ENCODE measurements around the gene PIM3. TPM values are rescaled to one million over a fixed set of nuclear protein-coding genes. Genes with fewer than 3 reads are reported as not detected.

Gene PIM3
- total RNA-seq, 1 donor from 2014 or later, result 94.7 TPM

- intact Hi-C loops (cut with DNase I), result no loop called here
- ATAC-seq, result no peak
- DNase-seq, result peak; percentile 74
- Histone ChIP-seq H3K4me1 (peaks cover 68% of the 10 kb centered on the region), H3K9me3 (no peaks in the 10 kb centered on the region), H3K36me3 (peaks cover 40% of the 10 kb centered on the region), H3K4me3 (peak overlapping the region; percentile 95), H3K27ac (peak overlapping the region; percentile 94), H3K27me3 (ENCODE audit: low read depth) (no peaks in the 10 kb centered on the region)
- no peak for TF ChIP-seq CTCF (IDR thresholded peaks at IDR 0.05)
These were observed 531 bp downstream of the PIM3 start for GRCh38 chr22:49961005-49961600.

GRCh38 chr22:49961601-49962011 lies 1.0 kb downstream of the PIM3 start:
- H3K27me3 ChIP-seq (ENCODE audit: low read depth), result no peaks in the 10 kb centered on the region
- H3K9me3 ChIP-seq, result no peaks in the 10 kb centered on the region
- peak overlapping the region; percentile 95 for H3K4me3 ChIP-seq
- TF ChIP-seq CTCF (IDR thresholded peaks at IDR 0.05), result no peak
- peak overlapping the region; percentile 94 for H3K27ac ChIP-seq
- intact Hi-C loops (cut with DNase I), result no loop called here
- peaks cover 68% of the 10 kb centered on the region for H3K4me1 ChIP-seq
- peaks cover 40% of the 10 kb centered on the region for H3K36me3 ChIP-seq
- ATAC-seq, result no peak
- DNase-seq, result peak; percentile 57

- Histone ChIP-seq H3K9me3 (no peaks in the 10 kb centered on the region), H3K27me3 (ENCODE audit: low read depth) (no peaks in the 10 kb centered on the region), H3K4me1 (peaks cover 68% of the 10 kb centered on the region), H3K36me3 (peaks cover 40% of the 10 kb centered on the region), H3K4me3 (peak overlapping the region; percentile 95), H3K27ac (peak overlapping the region; percentile 94)
- ATAC-seq (peak; percentile 36 to 48), DNase-seq (peak; percentile 88)
- intact Hi-C loops (cut with DNase I), result no loop called here
- no peak for TF ChIP-seq CTCF (IDR thresholded peaks at IDR 0.05)
These were observed 1.6 kb downstream of the PIM3 start for GRCh38 chr22:49962012-49962750.

- peaks cover 40% of the 10 kb centered on the region for H3K36me3 ChIP-seq
- H3K9me3 ChIP-seq, result no peaks in the 10 kb centered on the region
- H3K27me3 ChIP-seq (ENCODE audit: low read depth), result no peaks in the 10 kb centered on the region
- DNase-seq (peak; percentile 55), ATAC-seq (no peak)
- peaks cover 75% of the 10 kb centered on the region for H3K4me1 ChIP-seq
- intact Hi-C loops (cut with DNase I), result no loop called here
- H3K27ac ChIP-seq, result peak overlapping the region; percentile 94
- H3K4me3 ChIP-seq, result peak overlapping the region; percentile 95
- no peak for TF ChIP-seq CTCF (IDR thresholded peaks at IDR 0.05)
These were observed 2.4 kb downstream of the PIM3 start for GRCh38 chr22:49962751-49963646.

GRCh38 chr22:49963647-49964026 lies 3.1 kb downstream of the PIM3 start:
- Histone ChIP-seq H3K9me3 (no peaks in the 10 kb centered on the region), H3K27me3 (ENCODE audit: low read depth) (no peaks in the 10 kb centered on the region), H3K4me1 (peaks cover 75% of the 10 kb centered on the region), H3K27ac (peak overlapping the region; percentile 94), H3K4me3 (peak overlapping the region; percentile 95), H3K36me3 (peaks cover 40% of the 10 kb centered on the region)
- no peak for TF ChIP-seq CTCF (IDR thresholded peaks at IDR 0.05)
- DNase-seq, result peak; percentile 45
- no peak for ATAC-seq
- intact Hi-C loops (cut with DNase I), result no loop called here

Measured in lower lobe of right lung (tissue), 2 donors.